Prostate gland (tissue), 2 donors: Measurements from ENCODE around the gene C10orf90.

Experiments used
- CTCF ChIP-seq, 4 experiments: fragments of 200-600 bp in 2 of 4; fragments of 450-650 bp in 2 of 4; sonication (generic) in 2 of 4; IDR thresholded peaks; 1 replicate in 3 of 4; 2 replicates in 1 of 4; pipeline ENCODE4 v1.5.1; 2016 to 2019; ENCODE audit warnings: antibody characterized with exemption in 4 of 4, mild to moderate bottlenecking in 2 of 4, moderate library complexity in 2 of 4
- POLR2A ChIP-seq: fragments of 450-650 bp; IDR thresholded peaks from one replicate; pipeline ENCODE4 v1.6.1; 2016; ENCODE audit warnings: antibody characterized with exemption, mild to moderate bottlenecking
- POLR2AphosphoS5 ChIP-seq: sonication (generic); formaldehyde crosslinking; IDR thresholded peaks from one replicate; pipeline ENCODE4 v1.6.1; 2017; ENCODE audit warnings: antibody characterized with exemption

- TF ChIP-seq CTCF (IDR thresholded peaks at IDR 0.05) = no peak
- peak; percentile 70 for TF ChIP-seq POLR2AphosphoS5
- TF ChIP-seq POLR2A = no peak
Observed at GRCh38 chr10:126634911-126635310, 35.6 kb downstream of the C10orf90 start.
